ENCODE results near the gene CSDE1.
"Not testable (repeated sequence)": the region's sequence is repeated elsewhere in the genome, so short reads cannot be mapped to it uniquely, and the experiment has no call there.

Gene CSDE1
- long read RNA-seq, donor 1, full-length matches to known transcripts, result 53 of 72 reads
- long read RNA-seq, donor 1, partial matches to known transcripts, result 19 of 72 reads
- long read RNA-seq, donor 1, other reads (novel, unspliced or antisense), result 0 of 72 reads
- long read RNA-seq, donor 2, full-length matches to known transcripts, result 27 of 41 reads
- long read RNA-seq, donor 2, partial matches to known transcripts, result 14 of 41 reads
- long read RNA-seq, donor 2, other reads (novel, unspliced or antisense), result 0 of 41 reads
- long read RNA-seq, donor 3, full-length matches to known transcripts, result 29 of 36 reads
- long read RNA-seq, donor 3, partial matches to known transcripts, result 7 of 36 reads
- long read RNA-seq, donor 3, other reads (novel, unspliced or antisense), result 0 of 36 reads
- long read RNA-seq, donor 4, full-length matches to known transcripts, result 61 of 110 reads
- long read RNA-seq, donor 4, partial matches to known transcripts, result 49 of 110 reads
- long read RNA-seq, donor 4, other reads (novel, unspliced or antisense), result 0 of 110 reads
- long read RNA-seq, donor 5, full-length matches to known transcripts, result 57 of 81 reads
- long read RNA-seq, donor 5, partial matches to known transcripts, result 24 of 81 reads
- long read RNA-seq, donor 5, other reads (novel, unspliced or antisense), result 0 of 81 reads
- long read RNA-seq, donor 6, full-length matches to known transcripts, result 38 of 55 reads
- long read RNA-seq, donor 6, partial matches to known transcripts, result 17 of 55 reads
- long read RNA-seq, donor 6, other reads (novel, unspliced or antisense), result 0 of 55 reads
- long read RNA-seq, donor 7, full-length matches to known transcripts, result 79 of 159 reads
- long read RNA-seq, donor 7, partial matches to known transcripts, result 80 of 159 reads
- long read RNA-seq, donor 7, other reads (novel, unspliced or antisense), result 0 of 159 reads
- long read RNA-seq, donor 8, full-length matches to known transcripts, result 49 of 78 reads
- long read RNA-seq, donor 8, partial matches to known transcripts, result 24 of 78 reads
- long read RNA-seq, donor 8, other reads (novel, unspliced or antisense), result 5 of 78 reads

DNA sequence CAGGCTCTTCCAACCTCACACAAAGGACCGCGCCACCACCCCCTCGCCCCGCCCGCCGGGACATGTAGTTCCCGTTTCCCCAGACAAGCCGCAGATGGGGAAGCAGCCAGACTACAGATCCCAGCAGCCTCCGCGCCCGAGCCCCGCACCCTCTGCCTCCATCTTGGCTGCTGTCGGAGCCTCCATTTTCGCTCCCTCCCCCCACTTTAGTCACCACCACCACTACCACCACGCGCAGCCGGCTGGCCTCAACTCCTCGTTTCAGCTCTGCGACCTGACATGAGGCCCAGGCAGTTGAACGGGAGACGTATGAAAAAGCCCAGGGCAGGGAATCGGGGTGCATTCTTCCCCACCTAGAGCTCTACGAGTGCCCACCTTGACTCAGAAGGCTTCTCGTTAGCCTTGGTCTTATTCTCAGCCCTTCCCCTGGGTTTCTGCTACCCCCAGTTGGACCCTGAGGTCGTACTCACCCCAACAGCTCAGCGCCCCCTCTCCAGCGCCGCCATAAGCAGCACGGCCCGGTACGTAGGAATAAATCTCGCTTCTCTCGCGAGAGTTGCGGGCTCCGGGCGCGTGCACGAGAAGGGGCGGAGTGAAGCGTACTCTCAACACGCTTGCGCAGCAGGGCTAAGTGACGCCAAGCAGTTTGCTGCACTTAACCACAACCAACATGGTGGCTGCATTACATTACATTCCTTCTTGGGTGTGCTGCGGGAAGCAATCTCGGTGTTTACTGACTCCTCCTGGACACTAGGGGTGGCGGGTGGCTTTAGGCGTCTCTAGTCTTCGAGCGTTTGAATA is at the start of gene CSDE1:
Gene CSDE1, minus strand, starts transcription at position 530 of the 801 bp plus-strand sequence. CDS start 18,094 bp downstream, outside the sequence.
- DNase-seq, result peak; percentile 87

DNA sequence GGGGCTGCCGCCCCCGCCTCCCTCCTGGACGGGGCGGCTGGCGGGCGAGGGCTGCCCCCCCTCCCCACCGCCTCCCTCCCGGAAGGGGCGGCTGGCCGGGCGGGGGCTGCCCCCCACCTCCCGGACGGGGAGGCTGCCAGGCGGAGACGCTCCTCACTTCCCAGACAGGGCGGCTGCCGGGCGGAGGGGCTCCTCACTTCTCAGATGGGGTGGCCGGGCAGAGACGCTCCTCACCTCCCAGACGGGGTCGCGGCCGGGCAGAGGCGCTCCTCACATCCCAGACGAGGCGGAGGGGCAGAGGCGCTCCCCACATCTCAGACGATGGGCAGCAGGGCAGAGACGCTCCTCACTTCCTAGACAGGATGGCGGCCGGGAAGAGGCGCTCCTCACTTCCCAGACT is 46.7 kb upstream of the CSDE1 start:
- DNase-seq, result not testable (repeated sequence)

DNA sequence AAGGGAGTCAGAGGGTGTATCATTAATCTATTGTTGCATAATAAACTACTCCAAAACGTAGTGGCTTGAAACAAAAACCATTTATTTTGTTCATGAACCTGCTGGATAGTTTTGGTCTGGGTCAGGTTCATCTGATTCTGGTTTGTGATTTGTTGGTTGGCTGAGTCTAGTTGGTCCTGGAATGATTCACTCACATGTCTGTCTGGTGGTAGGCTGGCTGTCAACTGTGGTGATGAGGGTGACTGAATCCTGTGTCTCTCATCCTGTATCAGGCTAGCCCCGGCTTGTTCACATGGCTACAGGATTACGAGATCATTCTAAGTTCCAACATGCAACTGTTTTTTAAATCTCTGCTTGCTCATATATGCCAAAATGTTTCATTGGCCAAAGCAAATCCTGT is 45.2 kb upstream of the CSDE1 start:
- no peak for DNase-seq

DNA sequence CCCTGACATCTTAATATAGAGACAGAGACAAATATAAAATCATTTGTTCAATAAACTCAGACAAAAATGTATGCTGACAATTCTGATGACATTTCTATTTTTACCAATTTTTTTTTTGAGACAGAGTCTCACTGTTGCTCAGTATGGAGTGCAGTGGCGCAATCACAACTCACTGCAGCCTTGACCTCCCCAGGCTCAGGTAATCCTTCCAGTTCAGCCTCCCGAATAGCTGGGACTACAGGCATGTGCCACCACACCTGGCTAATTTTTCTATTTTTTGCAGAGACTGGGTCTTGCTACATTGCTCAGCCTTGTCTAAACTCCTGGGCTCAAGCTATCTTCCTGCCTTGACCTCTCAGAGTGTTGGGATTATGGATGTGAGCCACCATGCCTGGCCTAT is 36.3 kb upstream of the CSDE1 start:
- DNase-seq, result no peak

DNA sequence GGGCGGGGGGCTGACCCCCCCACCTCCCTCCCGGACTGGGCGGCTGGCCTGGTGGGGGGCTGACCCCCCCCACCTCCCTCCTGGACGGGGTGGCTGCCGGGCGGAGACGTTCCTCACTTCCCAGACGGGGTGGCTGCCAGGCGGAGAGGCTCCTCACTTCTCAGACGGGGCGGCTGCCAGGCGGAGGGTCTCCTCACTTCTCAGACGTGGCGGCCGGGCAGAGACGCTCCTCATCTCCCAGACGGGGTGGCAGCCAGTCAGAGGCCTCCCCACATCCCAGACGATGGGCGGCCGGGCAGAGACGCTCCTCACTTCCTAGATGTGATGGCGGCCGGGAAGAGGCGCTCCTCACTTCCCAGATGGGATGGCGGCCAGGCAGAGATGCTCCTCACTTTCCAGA is 32.8 kb upstream of the CSDE1 start:
- not testable (repeated sequence) for DNase-seq

DNA sequence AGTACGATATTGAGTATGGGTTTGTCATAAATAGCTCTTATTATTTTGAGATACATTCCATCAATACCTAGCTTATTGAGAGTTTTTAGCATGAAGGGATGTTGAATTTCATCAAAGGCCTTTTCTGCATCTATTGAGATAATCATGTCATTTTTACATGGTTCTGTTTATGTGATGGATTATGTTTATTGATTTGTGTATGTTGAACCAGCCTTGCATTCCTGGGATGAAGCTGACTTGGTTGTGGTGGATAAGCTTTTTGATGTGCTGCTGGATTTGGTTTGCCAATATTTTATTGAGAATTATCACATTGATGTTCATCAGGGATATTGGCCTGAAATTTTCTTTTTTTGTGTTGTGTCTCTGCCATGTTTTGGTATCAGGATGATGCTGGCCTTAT is 28.7 kb upstream of the CSDE1 start:
- DNase-seq, result not testable (repeated sequence)

DNA sequence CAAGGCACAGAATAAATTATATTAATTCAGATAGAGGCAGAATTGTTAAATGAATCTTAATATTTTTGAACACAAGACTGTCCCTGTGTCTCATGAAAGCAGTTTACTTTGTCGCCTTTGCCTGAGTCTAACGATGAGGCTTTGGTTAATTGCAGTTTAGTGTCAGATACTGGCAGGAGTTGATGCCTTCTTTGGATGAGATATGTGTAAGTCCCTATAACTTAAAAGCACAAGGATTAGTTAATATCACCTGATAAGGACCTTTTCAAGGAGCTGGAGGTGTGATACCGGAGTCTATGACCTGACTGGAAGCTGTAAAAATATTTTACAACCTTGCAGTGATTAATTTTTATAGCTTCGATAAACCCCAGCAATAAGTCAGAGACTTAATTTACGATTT is 24.7 kb upstream of the CSDE1 start:
- DNase-seq, result no peak

DNA sequence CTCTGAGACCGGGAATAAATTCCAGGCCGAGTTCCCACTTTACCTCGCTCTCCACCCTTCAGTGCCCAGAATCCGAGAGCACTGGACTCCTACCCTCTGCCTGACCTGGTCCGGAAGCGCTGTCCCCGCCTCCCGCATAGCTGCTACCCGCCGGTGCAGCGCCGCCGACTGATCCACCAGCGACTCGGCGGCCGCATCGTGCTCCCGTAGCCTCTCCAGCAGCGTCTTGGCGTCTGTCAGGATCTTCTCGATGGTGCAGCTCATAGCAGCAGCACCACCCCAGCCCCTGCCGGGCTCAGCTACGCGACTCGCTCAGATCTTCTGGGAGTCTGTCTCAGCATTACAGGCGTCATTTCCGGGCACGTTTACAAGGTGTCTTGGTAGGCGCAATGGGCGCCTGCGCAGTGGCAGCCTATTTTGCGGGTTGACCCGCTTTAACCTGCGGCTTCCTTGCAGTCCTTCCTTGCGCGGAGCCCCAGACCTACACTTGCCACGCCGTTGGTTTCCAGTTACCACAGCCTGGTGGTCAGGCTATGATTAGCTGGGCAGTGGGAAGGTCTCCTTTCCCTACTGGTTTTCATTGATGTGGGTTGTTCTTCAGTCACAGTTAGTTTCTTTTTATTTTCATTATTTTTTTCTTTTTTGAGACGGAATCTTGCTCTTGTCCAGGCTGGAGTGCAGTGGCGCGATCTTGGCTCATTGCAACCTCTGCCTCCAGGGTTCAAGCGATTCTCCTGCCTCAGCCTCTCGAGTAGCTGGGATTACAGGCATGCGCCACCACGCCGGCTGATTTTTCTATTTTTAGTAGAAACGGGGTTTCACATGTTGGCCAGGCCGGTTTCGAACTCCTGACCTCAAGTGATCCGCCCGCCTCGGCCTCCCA is 22.8 kb upstream of the CSDE1 start, which contains the start of gene SIKE1:
Gene SIKE1, minus strand, starts transcription at position 342 of the 883 bp plus-strand sequence. Its CDS starts 78 bp downstream, at position 264.
- peak; percentile 93 for DNase-seq

DNA sequence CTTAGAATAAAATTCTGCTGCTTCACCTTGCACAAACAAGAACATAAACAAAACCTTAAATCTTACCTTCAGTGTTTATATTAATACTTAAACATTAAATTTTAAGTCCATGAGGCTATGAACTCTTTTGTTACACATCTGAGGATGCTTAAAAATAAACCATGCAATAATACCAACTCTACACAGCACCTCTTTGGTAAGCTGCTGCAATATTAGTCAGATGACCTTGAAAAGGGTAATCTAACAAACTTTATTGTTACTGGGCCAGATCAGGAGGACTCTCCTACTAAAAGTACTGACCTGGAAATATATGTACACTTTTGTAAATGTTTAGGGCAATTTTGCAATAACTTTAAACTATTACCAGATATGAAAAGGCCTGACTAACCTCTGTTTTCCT is 21.9 kb upstream of the CSDE1 start:
- DNase-seq, result no peak

DNA sequence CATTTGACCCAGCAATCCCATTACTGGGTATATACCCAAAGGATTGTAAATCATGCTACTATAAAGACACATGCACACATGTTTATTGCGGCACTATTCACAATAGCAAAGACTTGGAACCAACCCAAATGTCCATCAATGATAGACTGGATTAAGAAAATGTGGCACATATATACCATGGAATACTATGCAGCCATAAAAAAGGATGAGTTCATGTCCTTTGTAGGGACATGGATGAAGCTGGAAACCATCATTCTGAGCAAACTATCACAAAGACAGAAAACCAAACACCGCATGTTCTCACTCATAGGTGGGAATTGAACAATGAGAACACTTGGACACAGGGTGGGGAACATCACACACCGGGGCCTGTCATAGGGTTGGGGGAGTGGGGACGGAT is 18.9 kb upstream of the CSDE1 start:
- DNase-seq, result not testable (repeated sequence)

DNA sequence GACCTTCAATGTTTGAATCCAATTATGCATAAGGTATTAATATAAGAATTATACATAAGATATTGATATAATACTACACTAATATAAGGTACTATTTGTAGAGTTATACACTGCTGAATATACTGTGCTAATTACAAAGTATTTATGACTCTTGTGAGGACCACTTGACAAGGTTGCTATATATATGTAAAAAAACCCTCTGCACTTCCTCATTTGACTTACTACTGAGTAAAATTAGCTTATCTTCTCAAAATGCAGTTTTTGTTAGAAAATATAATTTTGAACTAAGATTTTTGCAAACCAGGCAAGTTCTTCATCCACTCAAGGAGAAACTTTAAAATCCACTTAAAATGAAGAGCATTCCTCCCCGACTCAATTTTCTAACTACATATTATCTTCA is 14.2 kb upstream of the CSDE1 start:
- no peak for DNase-seq

DNA sequence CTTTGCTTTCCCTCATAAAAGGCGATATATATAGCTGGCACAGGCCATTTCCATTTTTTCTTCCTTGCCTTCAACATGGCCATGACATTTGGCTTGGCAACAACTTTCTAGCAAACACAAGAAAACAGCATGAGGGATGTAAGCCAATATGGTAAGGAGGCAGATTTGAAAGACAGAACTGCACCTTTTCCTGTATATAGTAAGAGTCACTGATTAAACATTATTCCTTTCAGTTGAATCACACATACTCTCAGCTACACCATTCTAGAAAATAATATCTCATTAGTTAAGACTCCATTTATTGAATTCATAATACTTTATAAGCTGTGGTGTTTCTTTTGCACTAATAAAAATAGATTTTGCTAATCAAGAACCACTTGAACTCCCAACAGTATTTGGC is 13.2 kb upstream of the CSDE1 start:
- no peak for DNase-seq

DNA sequence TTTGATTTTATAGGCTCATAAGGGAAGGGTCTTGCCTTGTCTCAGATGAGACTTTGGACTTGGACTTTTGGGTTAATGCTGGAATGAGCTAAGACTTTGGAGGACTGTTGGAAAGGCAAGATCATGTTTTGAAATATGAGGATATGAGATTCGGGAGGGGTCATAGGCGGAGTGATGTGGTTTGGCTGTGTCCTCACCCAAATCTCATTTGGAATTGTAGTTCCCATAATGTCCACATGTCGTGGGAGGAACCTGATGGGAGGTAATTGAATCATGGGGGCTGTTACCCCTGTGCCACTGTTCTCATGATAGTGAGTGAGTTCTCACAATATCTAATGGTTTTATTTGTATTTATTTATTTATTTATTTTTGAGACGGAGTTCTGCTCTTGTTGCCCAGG is 6.9 kb upstream of the CSDE1 start:
- DNase-seq, result no peak

DNA sequence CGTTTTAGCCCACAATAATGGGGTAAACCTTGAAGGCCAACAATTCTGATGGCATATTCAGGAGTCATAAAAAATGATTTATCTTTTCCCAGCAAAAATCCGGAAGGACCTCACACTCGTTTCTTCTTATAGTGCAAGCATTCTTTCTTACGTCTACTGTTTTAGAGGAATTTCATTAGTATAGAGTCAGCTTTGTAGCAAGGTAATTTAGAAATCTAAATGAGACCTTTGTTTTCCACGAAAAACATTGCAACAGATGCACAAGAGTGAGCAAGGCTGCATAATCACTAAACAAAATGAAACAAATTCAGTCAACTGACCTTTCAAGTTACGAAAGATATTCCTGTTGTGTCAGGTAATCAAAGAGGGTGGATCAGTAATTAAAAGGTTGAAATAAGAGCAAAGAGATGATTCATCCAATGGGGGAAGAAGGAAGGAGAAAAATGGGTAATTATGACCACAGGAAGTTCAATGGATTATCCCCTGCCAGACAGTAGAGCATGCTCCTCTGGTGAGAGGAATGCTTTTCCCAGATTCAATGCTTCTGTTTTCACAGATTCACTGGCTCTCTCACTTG is 560 bp upstream of the CSDE1 start:
- DNase-seq, result no peak

DNA sequence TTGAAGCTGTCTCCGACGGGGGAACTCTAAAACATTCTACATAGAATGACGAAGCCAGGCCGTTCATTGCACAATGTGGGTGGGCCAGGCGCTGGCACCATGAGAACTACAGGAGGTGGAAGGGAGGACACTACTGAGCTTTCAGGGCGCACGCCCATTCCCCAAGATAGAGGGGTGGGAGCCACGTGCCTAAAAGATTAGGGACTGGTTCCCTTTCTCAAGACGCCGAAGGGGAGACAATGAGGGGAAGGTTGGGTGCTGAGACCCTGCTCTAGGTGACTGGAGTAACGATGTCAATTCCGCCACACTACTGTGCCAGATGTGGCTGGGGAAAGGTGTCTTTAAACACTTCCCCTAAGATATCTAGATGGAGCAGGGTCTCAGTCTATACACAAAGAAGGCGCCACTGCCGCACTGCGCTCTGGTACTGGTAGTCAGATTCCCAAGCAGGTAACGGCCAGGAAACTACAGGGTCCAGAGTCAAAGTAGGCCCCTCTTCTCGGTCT is 782 bp downstream of the CSDE1 start:
- no peak for DNase-seq

DNA sequence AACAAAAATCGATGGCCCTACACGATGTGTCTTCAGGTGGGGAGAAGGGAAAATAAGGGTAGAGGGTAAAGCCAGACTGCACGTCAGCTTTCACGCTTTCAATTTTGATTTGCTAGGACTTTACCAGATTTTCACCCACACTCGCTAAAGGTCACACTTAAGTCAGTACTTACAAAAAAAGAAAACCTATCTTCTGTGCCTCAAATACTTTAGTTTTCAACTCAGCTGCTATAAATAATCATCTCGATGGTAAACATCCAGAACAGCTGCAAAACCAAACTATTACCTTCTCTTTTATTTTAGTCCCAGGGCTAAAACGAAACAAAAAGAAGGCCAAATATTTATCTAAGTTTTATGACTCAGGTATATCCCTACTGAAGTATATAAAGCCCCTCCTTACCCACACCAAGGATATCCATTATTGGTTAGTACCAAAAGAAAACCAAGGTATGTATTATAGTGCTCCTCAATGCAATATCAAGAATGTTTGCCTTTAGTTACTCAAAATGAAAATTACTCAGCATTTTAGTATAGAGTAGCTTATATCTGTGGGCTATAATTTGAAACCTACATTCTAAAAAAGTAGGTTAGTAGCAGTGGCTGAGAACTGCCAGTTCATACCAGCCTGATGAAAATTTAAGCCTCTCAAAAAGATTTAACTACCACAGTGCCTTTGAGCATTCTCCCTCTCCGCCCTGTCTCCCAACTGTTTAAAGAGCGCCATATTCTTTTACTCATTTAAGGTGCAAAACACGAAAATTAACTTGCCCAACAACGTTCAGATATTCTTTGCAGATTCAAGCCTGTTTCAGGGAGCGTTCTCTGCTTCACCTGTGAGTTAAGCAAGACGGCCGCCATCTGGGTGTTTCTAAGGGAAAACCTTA is 1.5 kb downstream of the CSDE1 start:
- no peak for DNase-seq

DNA sequence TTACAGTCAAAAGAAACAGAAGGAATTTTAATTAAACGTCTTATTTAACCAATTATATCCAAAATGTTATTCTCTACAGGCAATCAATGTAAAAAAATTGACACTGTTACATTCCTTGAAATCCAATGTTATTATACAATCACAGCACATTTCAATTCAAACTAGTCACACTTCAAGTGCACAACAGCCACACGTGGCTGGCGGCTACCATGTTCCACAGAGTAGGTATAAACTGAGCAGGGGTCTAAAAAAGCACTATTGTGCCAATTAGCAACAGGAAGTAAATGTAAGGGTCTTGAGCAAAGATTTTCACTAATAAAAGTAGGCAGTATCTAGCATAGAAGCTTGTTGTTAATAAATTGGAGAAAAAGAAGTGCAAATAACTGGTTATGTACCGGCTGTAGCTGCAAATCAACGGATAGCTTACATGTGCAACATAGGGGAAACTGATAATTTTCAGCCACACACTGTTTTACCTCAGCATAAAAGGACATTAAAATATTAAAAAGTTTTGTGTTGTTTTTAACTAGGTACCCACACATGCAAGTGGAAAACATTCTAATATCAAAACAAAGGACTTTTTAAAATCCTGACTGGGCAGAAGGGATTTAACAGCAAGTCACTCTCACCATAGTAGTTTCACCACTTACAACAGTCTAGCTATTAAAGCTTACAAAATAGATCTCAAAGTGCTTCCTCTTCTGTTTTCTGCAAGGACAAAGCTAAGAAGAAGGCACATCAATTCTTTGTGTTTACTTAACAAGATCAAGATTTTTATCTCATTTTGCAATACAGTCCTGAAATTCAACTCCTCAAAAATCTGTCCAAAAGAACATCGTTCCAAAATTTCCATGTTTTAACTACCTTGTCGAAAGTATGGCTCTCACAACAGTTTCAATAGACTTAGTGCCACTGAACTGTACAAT is 2.5 kb downstream of the CSDE1 start:
- DNase-seq, result no peak

DNA sequence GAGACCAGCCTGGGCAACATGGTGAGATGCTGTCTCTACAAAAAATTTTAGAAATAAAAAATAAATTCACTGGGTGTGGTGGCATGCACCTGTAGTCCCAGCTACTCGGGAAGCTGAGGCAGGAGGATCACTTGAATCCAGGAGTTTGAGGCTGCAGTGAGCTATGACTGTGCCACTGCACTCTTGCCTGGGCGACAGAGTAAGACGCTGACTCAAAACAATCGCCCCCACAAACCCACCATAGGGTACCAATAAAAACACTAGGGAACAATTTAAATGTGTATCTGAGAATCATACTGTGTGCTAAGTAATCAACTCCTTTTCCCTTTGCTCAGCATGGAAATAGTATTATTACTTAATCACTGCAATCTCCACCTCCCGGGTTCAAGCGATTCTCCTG is 4.1 kb downstream of the CSDE1 start:
- DNase-seq, result not testable (repeated sequence)

Measured in right kidney (tissue), 9 donors.